Measurements from ENCODE around the gene NAA40. TPM values are rescaled to one million over a fixed set of nuclear protein-coding genes. Genes with fewer than 3 reads are reported as not detected.
A peak's percentile ranks its signal among the peaks of the same experiment; 100 is the strongest.

The NAA40 gene
- total and polyA plus RNA-seq, 2 of the 13 experiments (the other 11 are each of a cell fraction or from before 2014, with no cell fraction given): 11.1 to 17.9 TPM

DNA sequence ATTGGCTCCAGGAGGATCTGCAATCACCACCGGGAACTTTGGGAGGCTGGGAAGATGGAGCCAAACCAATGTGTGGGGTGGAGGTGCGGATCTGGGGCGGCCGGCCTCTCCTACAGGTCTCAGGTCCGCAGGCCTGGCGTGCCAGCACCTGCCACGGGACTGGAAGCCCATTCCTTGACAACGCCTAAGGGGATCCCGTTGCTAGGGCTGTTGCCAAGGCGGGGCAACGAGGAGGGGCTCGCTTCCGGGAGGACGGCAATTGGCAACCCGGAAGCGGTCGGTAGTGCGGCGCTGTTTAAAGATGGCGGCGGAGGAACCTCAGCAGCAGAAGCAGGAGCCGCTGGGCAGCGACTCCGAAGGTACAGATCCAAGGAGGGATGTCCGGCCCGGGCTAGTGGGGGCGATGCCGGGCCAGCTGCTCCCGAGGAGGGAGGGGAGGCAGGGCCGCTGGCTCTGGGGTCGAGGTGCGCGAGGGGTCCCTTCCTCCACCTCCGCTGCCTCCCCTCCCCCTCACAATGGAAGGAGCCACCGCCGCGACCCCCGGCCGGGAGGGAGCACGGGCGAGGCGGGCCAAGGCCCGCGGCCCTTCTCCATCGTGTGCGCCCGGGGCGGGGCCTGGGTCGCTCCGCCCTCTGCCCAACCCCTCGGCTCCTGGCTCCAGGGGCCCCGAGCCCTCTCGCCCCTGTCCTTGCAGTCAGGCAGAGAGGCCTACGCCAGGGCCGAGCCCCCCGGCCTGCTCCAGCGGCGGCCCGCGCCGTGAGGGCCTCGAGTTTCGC is 47.5 kb downstream of the NAA40 start, which contains the start of gene OTUB1 (continued):
- TF ChIP-seq, protein P1, sequence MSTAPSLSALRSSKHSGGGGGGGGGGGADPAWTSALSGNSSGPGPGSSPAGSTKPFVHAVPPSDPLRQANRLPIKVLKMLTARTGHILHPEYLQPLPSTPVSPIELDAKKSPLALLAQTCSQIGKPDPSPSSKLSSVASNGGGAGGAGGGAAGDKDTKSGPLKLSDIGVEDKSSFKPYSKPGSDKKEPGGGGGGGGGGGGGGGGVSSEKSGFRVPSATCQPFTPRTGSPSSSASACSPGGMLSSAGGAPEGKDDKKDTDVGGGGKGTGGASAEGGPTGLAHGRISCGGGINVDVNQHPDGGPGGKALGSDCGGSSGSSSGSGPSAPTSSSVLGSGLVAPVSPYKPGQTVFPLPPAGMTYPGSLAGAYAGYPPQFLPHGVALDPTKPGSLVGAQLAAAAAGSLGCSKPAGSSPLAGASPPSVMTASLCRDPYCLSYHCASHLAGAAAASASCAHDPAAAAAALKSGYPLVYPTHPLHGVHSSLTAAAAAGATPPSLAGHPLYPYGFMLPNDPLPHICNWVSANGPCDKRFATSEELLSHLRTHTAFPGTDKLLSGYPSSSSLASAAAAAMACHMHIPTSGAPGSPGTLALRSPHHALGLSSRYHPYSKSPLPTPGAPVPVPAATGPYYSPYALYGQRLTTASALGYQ (CRISPR knock-in tag; IDR thresholded peaks at IDR 0.05): no peak; the same call in 1 of the 2 replicates
- TF ChIP-seq NR2F1 (CRISPR knock-in tag; IDR thresholded peaks at IDR 0.05) (no peak), NFYC (CRISPR knock-in tag; IDR thresholded peaks at IDR 0.05) (no peak), ZNF83 (CRISPR knock-in tag; IDR thresholded peaks at IDR 0.05; ENCODE audit: borderline replicate concordance) (no peak), AGO1 (IDR thresholded peaks at IDR 0.05; ENCODE audit: low read depth, low read length, poor library complexity, severe bottlenecking) (peak; percentile 8), CENPX (CRISPR knock-in tag; IDR thresholded peaks at IDR 0.05) (no peak), NRL (CRISPR knock-in tag; IDR thresholded peaks at IDR 0.05; ENCODE audit: borderline replicate concordance) (peak; percentile 82; the same call in 1 of the 2 replicates), ZNF615 (CRISPR knock-in tag; IDR thresholded peaks at IDR 0.05; ENCODE audit: borderline replicate concordance) (no peak), SYNCRIP (IDR thresholded peaks at IDR 0.05; ENCODE audit: insufficient read depth, low read depth, low read length) (no peak), YEATS2 (CRISPR knock-in tag; IDR thresholded peaks at IDR 0.05; ENCODE audit: borderline replicate concordance) (peak; percentile 76; the same call in 1 of the 2 replicates)
- TF ChIP-seq, protein P2, sequence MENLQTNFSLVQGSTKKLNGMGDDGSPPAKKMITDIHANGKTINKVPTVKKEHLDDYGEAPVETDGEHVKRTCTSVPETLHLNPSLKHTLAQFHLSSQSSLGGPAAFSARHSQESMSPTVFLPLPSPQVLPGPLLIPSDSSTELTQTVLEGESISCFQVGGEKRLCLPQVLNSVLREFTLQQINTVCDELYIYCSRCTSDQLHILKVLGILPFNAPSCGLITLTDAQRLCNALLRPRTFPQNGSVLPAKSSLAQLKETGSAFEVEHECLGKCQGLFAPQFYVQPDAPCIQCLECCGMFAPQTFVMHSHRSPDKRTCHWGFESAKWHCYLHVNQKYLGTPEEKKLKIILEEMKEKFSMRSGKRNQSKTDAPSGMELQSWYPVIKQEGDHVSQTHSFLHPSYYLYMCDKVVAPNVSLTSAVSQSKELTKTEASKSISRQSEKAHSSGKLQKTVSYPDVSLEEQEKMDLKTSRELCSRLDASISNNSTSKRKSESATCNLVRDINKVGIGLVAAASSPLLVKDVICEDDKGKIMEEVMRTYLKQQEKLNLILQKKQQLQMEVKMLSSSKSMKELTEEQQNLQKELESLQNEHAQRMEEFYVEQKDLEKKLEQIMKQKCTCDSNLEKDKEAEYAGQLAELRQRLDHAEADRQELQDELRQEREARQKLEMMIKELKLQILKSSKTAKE (CRISPR knock-in tag; IDR thresholded peaks at IDR 0.05; ENCODE audit: borderline replicate concordance): no peak
- TF ChIP-seq, protein P3, sequence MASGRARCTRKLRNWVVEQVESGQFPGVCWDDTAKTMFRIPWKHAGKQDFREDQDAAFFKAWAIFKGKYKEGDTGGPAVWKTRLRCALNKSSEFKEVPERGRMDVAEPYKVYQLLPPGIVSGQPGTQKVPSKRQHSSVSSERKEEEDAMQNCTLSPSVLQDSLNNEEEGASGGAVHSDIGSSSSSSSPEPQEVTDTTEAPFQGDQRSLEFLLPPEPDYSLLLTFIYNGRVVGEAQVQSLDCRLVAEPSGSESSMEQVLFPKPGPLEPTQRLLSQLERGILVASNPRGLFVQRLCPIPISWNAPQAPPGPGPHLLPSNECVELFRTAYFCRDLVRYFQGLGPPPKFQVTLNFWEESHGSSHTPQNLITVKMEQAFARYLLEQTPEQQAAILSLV (CRISPR knock-in tag; IDR thresholded peaks at IDR 0.05; ENCODE audit: borderline replicate concordance): peak; percentile 94; the same call in 1 of the 2 replicates
- TF ChIP-seq, protein P4, sequence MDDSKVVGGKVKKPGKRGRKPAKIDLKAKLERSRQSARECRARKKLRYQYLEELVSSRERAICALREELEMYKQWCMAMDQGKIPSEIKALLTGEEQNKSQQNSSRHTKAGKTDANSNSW (CRISPR knock-in tag; IDR thresholded peaks at IDR 0.05; ENCODE audit: borderline replicate concordance): no peak; the same call in 1 of the 2 replicates
- TF ChIP-seq, protein P5, sequence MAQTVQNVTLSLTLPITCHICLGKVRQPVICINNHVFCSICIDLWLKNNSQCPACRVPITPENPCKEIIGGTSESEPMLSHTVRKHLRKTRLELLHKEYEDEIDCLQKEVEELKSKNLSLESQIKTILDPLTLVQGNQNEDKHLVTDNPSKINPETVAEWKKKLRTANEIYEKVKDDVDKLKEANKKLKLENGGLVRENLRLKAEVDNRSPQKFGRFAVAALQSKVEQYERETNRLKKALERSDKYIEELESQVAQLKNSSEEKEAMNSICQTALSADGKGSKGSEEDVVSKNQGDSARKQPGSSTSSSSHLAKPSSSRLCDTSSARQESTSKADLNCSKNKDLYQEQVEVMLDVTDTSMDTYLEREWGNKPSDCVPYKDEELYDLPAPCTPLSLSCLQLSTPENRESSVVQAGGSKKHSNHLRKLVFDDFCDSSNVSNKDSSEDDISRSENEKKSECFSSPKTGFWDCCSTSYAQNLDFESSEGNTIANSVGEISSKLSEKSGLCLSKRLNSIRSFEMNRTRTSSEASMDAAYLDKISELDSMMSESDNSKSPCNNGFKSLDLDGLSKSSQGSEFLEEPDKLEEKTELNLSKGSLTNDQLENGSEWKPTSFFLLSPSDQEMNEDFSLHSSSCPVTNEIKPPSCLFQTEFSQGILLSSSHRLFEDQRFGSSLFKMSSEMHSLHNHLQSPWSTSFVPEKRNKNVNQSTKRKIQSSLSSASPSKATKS (CRISPR knock-in tag; IDR thresholded peaks at IDR 0.05): peak; percentile 56; the same call in 1 of the 2 replicates
- TF ChIP-seq, protein P6, sequence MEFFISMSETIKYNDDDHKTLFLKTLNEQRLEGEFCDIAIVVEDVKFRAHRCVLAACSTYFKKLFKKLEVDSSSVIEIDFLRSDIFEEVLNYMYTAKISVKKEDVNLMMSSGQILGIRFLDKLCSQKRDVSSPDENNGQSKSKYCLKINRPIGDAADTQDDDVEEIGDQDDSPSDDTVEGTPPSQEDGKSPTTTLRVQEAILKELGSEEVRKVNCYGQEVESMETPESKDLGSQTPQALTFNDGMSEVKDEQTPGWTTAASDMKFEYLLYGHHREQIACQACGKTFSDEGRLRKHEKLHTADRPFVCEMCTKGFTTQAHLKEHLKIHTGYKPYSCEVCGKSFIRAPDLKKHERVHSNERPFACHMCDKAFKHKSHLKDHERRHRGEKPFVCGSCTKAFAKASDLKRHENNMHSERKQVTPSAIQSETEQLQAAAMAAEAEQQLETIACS (CRISPR knock-in tag; IDR thresholded peaks at IDR 0.05): 0 out of 2 replicates have a peak, but pooled peaks have one; percentile 44
- TF ChIP-seq, protein P7, sequence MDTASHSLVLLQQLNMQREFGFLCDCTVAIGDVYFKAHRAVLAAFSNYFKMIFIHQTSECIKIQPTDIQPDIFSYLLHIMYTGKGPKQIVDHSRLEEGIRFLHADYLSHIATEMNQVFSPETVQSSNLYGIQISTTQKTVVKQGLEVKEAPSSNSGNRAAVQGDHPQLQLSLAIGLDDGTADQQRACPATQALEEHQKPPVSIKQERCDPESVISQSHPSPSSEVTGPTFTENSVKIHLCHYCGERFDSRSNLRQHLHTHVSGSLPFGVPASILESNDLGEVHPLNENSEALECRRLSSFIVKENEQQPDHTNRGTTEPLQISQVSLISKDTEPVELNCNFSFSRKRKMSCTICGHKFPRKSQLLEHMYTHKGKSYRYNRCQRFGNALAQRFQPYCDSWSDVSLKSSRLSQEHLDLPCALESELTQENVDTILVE (CRISPR knock-in tag; IDR thresholded peaks at IDR 0.05): 0 out of 2 replicates have a peak, but pooled peaks have one; percentile 46
